T-cell (primary cell): ENCODE data around the gene SESN2. TPM values are rescaled to one million over a fixed set of nuclear protein-coding genes. Genes with fewer than 3 reads are reported as not detected.
"Not testable (repeated sequence)": the region's sequence is repeated elsewhere in the genome, so short reads cannot be mapped to it uniquely, and the experiment has no call there.

Experiments used
- ATAC-seq, 4 experiments: fragments of 200-7000 bp in 3 of 4; fragments of 150-1000 bp in 1 of 4; cut with Tn5 transposase; replicated peaks in 1 of 4; 1 replicate in 3 of 4; 2 replicates in 1 of 4; pipeline ENCODE4 v1.10.0; 2021; ENCODE audit warnings: moderate library complexity in 3 of 4, mild to moderate bottlenecking in 2 of 4, moderate number of reproducible peaks in 1 of 4
- CTCF ChIA-PET, 2 donors: fragments of 300-600 bp; sonication (Branson Sonifier 250); formaldehyde crosslinking; loops; one replicate each; lab custom pipeline; 2022; ENCODE audit warnings: antibody characterized with exemption in 2 of 2; lab: Charles Lee
- POLR2A ChIA-PET, 2 donors: fragments of 300-600 bp; sonication (Branson Sonifier 250); formaldehyde crosslinking; loops; one replicate each; lab custom pipeline; 2022; ENCODE audit warnings: antibody characterized with exemption in 2 of 2; lab: Charles Lee
- DNase-seq, 35 experiments: peaks; one replicate each; pipeline versions ENCODE4 v3.0.0 to v3.0.0-alpha.2; 2013 to 2023
- H3K27ac ChIP-seq: one replicate; pipeline ENCODE4 v1.5.1; 2013; ENCODE audit warnings: low read length
- H3K27me3 ChIP-seq, 2 experiments: replicated peaks in 1 of 2; 1 replicate in 1 of 2; 2 replicates in 1 of 2; pipeline versions ENCODE4 v1.6.1 to v1.7.0; 2013; ENCODE audit warnings: low read length in 1 of 2, mixed read lengths in 1 of 2; ENCODE audit not compliant: control insufficient read depth in 2 of 2, insufficient read depth in 2 of 2; ENCODE audit errors: extremely low read depth in 1 of 2
- H3K36me3 ChIP-seq, 2 donors: 1 replicate in 1 of 2; 2 replicates in 1 of 2; pipeline versions ENCODE4 v1.6.1 to v1.7.0; 2013; ENCODE audit warnings: low read length in 1 of 2; ENCODE audit not compliant: control insufficient read depth in 2 of 2, insufficient read depth in 1 of 2; ENCODE audit errors: extremely low read depth in 1 of 2
- H3K4me1 ChIP-seq, 2 experiments: 1 replicate in 1 of 2; 2 replicates in 1 of 2; pipeline versions ENCODE4 v1.6.1 to v1.7.0; 2013; ENCODE audit warnings: low read length in 2 of 2, mixed read lengths in 1 of 2; ENCODE audit not compliant: insufficient read depth in 2 of 2, control insufficient read depth in 1 of 2; ENCODE audit errors: extremely low read depth in 1 of 2
- H3K4me3 ChIP-seq, 2 donors: 1 replicate in 1 of 2; 2 replicates in 1 of 2; pipeline versions ENCODE4 v1.5.1 to v1.7.0; 2013; ENCODE audit warnings: mild to moderate bottlenecking in 2 of 2, low read length in 1 of 2, moderate library complexity in 1 of 2; ENCODE audit not compliant: control insufficient read depth in 1 of 2; ENCODE audit errors: extremely low read depth in 1 of 2
- H3K9me3 ChIP-seq: 2 replicates; pipeline ENCODE4 v1.7.0; 2013
- H3K27ac Mint-ChIP-seq, 2 donors: one replicate each; pipeline ENCODE4 v1.8.0; 2020 to 2021; ENCODE audit warnings: mild to moderate bottlenecking in 2 of 2, mixed read lengths in 2 of 2
- H3K27me3 Mint-ChIP-seq, 2 donors: one replicate each; pipeline ENCODE4 v1.8.0; 2021 to 2022; ENCODE audit warnings: mixed read lengths in 2 of 2
- H3K36me3 Mint-ChIP-seq: one replicate; pipeline ENCODE4 v1.8.0; 2021; ENCODE audit warnings: mixed read lengths
- H3K4me1 Mint-ChIP-seq, 3 donors: one replicate each; pipeline ENCODE4 v1.8.0; 2020 to 2022; ENCODE audit warnings: mixed read lengths in 3 of 3, mild to moderate bottlenecking in 1 of 3
- H3K4me3 Mint-ChIP-seq, 3 donors: one replicate each; pipeline ENCODE4 v1.8.0; 2020 to 2022; ENCODE audit warnings: mild to moderate bottlenecking in 3 of 3, mixed read lengths in 3 of 3, moderate library complexity in 3 of 3
- H3K9me3 Mint-ChIP-seq, 3 donors: one replicate each; pipeline ENCODE4 v1.8.0; 2020 to 2022; ENCODE audit warnings: mixed read lengths in 3 of 3
- WGBS: methylation state at CpG from one replicate; pipeline ENCODE4 v1.1.5; 2013; ENCODE audit warnings: missing lambda C conversion rate; ENCODE audit not compliant: insufficient coverage; 5-methylcytosine and 5-hydroxymethylcytosine counted together
- total RNA-seq, 35 experiments: library from RNA in 6 of 35; stranded (reverse) in 6 of 35; fragments of 120-200 nt in 1 of 35; gene quantifications; one replicate each; pipeline versions ENCODE4 v1.2.1 to v1.2.4 and lab custom pipeline; 2013 to 2026

The SESN2 gene
- total RNA-seq, 5 donors from 2014 or later (not counting 1 experiment from before 2014, with no cell fraction given): 7.1 to 11.9 (median 8.6) TPM

- Mint-ChIP-seq H3K4me1 (peaks cover 19 to 30% (median 24%) of the 10 kb centered on the region in 3 donors), H3K36me3 (peaks cover 6% of the 10 kb centered on the region), H3K27ac (no peak overlapping the region), H3K9me3 (no peaks in the 10 kb centered on the region), H3K27me3 (peaks cover 0 to 2% of the 10 kb centered on the region in 2 donors), H3K4me3 (no peak overlapping the region)
- no peak overlapping the region for H3K27ac ChIP-seq
- H3K4me1 ChIP-seq: peaks cover 6 to 24% of the 10 kb centered on the region in 2 experiments
- DNase-seq: no peak
- no peak for ATAC-seq
- peaks cover 0 to 5% of the 10 kb centered on the region in 2 donors for H3K36me3 ChIP-seq
- H3K27me3 ChIP-seq: peaks cover 0 to 4% of the 10 kb centered on the region in 2 experiments
- H3K9me3 ChIP-seq: no peaks in the 10 kb centered on the region
- no peak overlapping the region for H3K4me3 ChIP-seq
- ChIA-PET POLR2A (no interaction called here), CTCF (no interaction called here)
Observed at GRCh38 chr1:28326515-28326914, 67.2 kb downstream of the SESN2 start.

- no peak overlapping the region for H3K4me3 Mint-ChIP-seq
- ATAC-seq (no peak), DNase-seq (no peak)
- peaks cover 22 to 32% (median 29%) of the 10 kb centered on the region in 3 donors for H3K4me1 Mint-ChIP-seq
- H3K27ac Mint-ChIP-seq: no peak overlapping the region
- Histone ChIP-seq H3K4me1 (peaks cover 6 to 24% of the 10 kb centered on the region in 2 experiments), H3K27me3 (no peaks in the 10 kb centered on the region), H3K27ac (no peak overlapping the region), H3K9me3 (no peaks in the 10 kb centered on the region), H3K36me3 (peaks cover 0 to 6% of the 10 kb centered on the region in 2 donors), H3K4me3 (no peak overlapping the region)
- 100% methylated on average over 2 of the region's 3 CpGs for WGBS
- H3K27me3 Mint-ChIP-seq: no peaks in the 10 kb centered on the region
- H3K9me3 Mint-ChIP-seq: no peaks in the 10 kb centered on the region
- peaks cover 9% of the 10 kb centered on the region for H3K36me3 Mint-ChIP-seq
- ChIA-PET POLR2A (no interaction called here), CTCF (no interaction called here)
Observed at GRCh38 chr1:28326984-28327383, 67.7 kb downstream of the SESN2 start.

GRCh38 chr1:28327431-28327830, 68.1 kb downstream of the SESN2 start:
- H3K4me1 Mint-ChIP-seq: peaks cover 25 to 34% (median 33%) of the 10 kb centered on the region in 3 donors
- H3K9me3 Mint-ChIP-seq, H3K27ac Mint-ChIP-seq, H3K27ac ChIP-seq, ATAC-seq, H3K27me3 ChIP-seq, H3K27me3 Mint-ChIP-seq, DNase-seq, H3K4me3 ChIP-seq, H3K9me3 ChIP-seq, POLR2A ChIA-PET: not testable (repeated sequence)
- Histone ChIP-seq H3K4me1 (peaks cover 6 to 24% of the 10 kb centered on the region in 2 experiments), H3K36me3 (peaks cover 0 to 11% of the 10 kb centered on the region in 2 donors)
- 81% methylated on average over 6 of the region's 11 CpGs for WGBS
- CTCF ChIA-PET: interaction anchor here in 1 of 2 donors (0.8 kb wide), 1 partner anchor 79 kb away, joined by 3 read pairs; no protein-coding TSS in a partner anchor
- H3K36me3 Mint-ChIP-seq: peaks cover 12% of the 10 kb centered on the region
- H3K4me3 Mint-ChIP-seq: peak overlapping the region in 2 of 3 donors; percentile 28 to 95

- WGBS: 79% methylated on average over 2 of the region's 16 CpGs
- H3K9me3 ChIP-seq: no peaks in the 10 kb centered on the region
- Mint-ChIP-seq H3K4me1 (peaks cover 33 to 42% (median 41%) of the 10 kb centered on the region in 3 donors), H3K27me3 (no peaks in the 10 kb centered on the region), H3K9me3 (no peaks in the 10 kb centered on the region), H3K27ac (peak overlapping the region; percentile 97 to 98), H3K4me3 (peak overlapping the region; percentile 93 to 97 (median 95)), H3K36me3 (peaks cover 20% of the 10 kb centered on the region)
- peak overlapping the region; percentile 67 to 90 for H3K4me3 ChIP-seq
- ChIA-PET POLR2A (interaction anchor here in 1 of 2 donors (0.7 to 1.7 kb wide), 5 partner anchors 73 to 96 kb away, joined by 3 to 21 read pairs (median 5); partner anchors contain the start of gene ATP5IF1), CTCF (interaction anchor here in 1 of 2 donors (0.6 to 1.4 kb wide), 9 partner anchors 32 to 603 kb away, joined by 3 to 17 read pairs (median 3); partner anchors contain the start of genes FAM76A, TAF12 and YTHDF2)
- ATAC-seq (no peak), DNase-seq (peak in 2 of 35 experiments; percentile 1 to 26)
- no peaks in the 10 kb centered on the region for H3K27me3 ChIP-seq
- H3K27ac ChIP-seq: peak overlapping the region; percentile 92
- H3K36me3 ChIP-seq: peaks cover 0 to 18% of the 10 kb centered on the region in 2 donors
- H3K4me1 ChIP-seq: peaks cover 6 to 24% of the 10 kb centered on the region in 2 experiments
Observed at GRCh38 chr1:28328228-28328648, 68.9 kb downstream of the SESN2 start.

GRCh38 chr1:28329395-28330153, 70.3 kb downstream of the SESN2 start:
- CTCF ChIA-PET: interaction anchor here (0.7 to 1.4 kb wide), 9 partner anchors 29 to 1971 kb away, joined by 3 to 17 read pairs (median 4); partner anchors contain the start of gene TAF12 (in 1 of the 2)
- WGBS: 33% methylated on average over 21 of the region's 29 CpGs
- peak overlapping the region; percentile 67 to 90 for H3K4me3 ChIP-seq
- Mint-ChIP-seq H3K4me3 (peak overlapping the region; percentile 93 to 97 (median 95)), H3K9me3 (no peaks in the 10 kb centered on the region), H3K27me3 (no peaks in the 10 kb centered on the region), H3K4me1 (peaks cover 38 to 45% (median 42%) of the 10 kb centered on the region in 3 donors), H3K36me3 (peaks cover 27% of the 10 kb centered on the region), H3K27ac (peak overlapping the region; percentile 97 to 98)
- H3K27me3 ChIP-seq: no peaks in the 10 kb centered on the region
- POLR2A ChIA-PET: interaction anchor here (0.7 to 1.7 kb wide), 8 partner anchors 81 to 592 kb away, joined by 5 to 21 read pairs (median 12); partner anchors contain the start of genes ATP5IF1 (in 1 of the 2) and RCC1 (in 1 of the 2)
- peak in 12 of 35 experiments; percentile 5 to 62 (median 25) for DNase-seq
- H3K27ac ChIP-seq: peak overlapping the region; percentile 92
- ATAC-seq: peak in 2 of 4 experiments; percentile 7 to 8
- no peaks in the 10 kb centered on the region for H3K9me3 ChIP-seq
- peaks cover 6 to 24% of the 10 kb centered on the region in 2 experiments for H3K4me1 ChIP-seq
- H3K36me3 ChIP-seq: peaks cover 0 to 27% of the 10 kb centered on the region in 2 donors
